Neuronal stem cell (in vitro differentiated cells): Measurements from ENCODE around the gene LRMDA.

Source experiments
- DNase-seq: peaks from one replicate; pipeline ENCODE4 v3.0.0-alpha.2; 2013; ENCODE audit warnings: low spot score
- H2AFZ ChIP-seq: one replicate; pipeline ENCODE4 v1.6.1; 2013; ENCODE audit warnings: mild to moderate bottlenecking, low read length, inconsistent platforms
- H2AK5ac ChIP-seq: 2 replicates; pipeline ENCODE4 v1.6.1; 2013; ENCODE audit warnings: low read depth, mild to moderate bottlenecking, inconsistent platforms, low read length, moderate library complexity, mixed read lengths
- H2BK120ac ChIP-seq: 2 replicates; pipeline ENCODE4 v1.6.1; 2013; ENCODE audit warnings: low read depth, mild to moderate bottlenecking, inconsistent platforms, low read length, moderate library complexity, mixed read lengths
- H2BK12ac ChIP-seq: one replicate; pipeline ENCODE4 v1.6.1; 2013; ENCODE audit warnings: low read length, inconsistent platforms
- H2BK15ac ChIP-seq: 2 replicates; pipeline ENCODE4 v1.6.1; 2013; ENCODE audit warnings: mild to moderate bottlenecking, low read length, inconsistent platforms, mixed read lengths
- H2BK5ac ChIP-seq: one replicate; pipeline ENCODE4 v1.6.1; 2013; ENCODE audit warnings: inconsistent platforms, mild to moderate bottlenecking, low read length, moderate library complexity
- H3K14ac ChIP-seq: one replicate; pipeline ENCODE4 v1.6.1; 2013; ENCODE audit warnings: low read length, inconsistent platforms
- H3K18ac ChIP-seq: 2 replicates; pipeline ENCODE4 v1.6.1; 2013; ENCODE audit warnings: low read length, inconsistent platforms
- H3K23ac ChIP-seq: 2 replicates; pipeline ENCODE4 v1.6.1; 2013; ENCODE audit warnings: low read depth, mild to moderate bottlenecking, mixed read lengths, low read length, inconsistent platforms; ENCODE audit not compliant: poor library complexity
- H3K27ac ChIP-seq: replicated peaks from 3 replicates; pipeline ENCODE4 v1.5.1; 2013; ENCODE audit warnings: low read length, inconsistent platforms
- H3K27me3 ChIP-seq, 3 experiments: 2 replicates each; pipeline ENCODE4 v1.6.1; 2013; ENCODE audit warnings: low read length in 3 of 3, mild to moderate bottlenecking in 2 of 3, inconsistent platforms in 1 of 3, low read depth in 1 of 3, mixed read lengths in 1 of 3, moderate library complexity in 1 of 3; ENCODE audit not compliant: control insufficient read depth in 3 of 3, insufficient read depth in 3 of 3
- H3K36me3 ChIP-seq, 2 donors: replicated peaks in 1 of 2; 2 replicates each; pipeline ENCODE4 v1.6.1; 2013; ENCODE audit warnings: low read length in 2 of 2; ENCODE audit not compliant: control insufficient read depth in 2 of 2, insufficient read depth in 2 of 2
- H3K4ac ChIP-seq: 2 replicates; pipeline ENCODE4 v1.6.1; 2013; ENCODE audit warnings: inconsistent platforms, mild to moderate bottlenecking, low read length, moderate library complexity
- H3K4me1 ChIP-seq, 2 donors: 1 replicate in 1 of 2; 2 replicates in 1 of 2; pipeline ENCODE4 v1.6.1; 2013; ENCODE audit warnings: low read length in 2 of 2, low read depth in 1 of 2; ENCODE audit not compliant: control insufficient read depth in 2 of 2, insufficient read depth in 1 of 2
- H3K4me2 ChIP-seq: one replicate; pipeline ENCODE4 v1.6.1; 2013; ENCODE audit warnings: mild to moderate bottlenecking, low read length, inconsistent platforms; ENCODE audit not compliant: insufficient read depth, poor library complexity, severe bottlenecking
- H3K4me3 ChIP-seq, 2 donors: 2 replicates each; pipeline ENCODE4 v1.5.1; 2013; ENCODE audit warnings: low read length in 2 of 2, mild to moderate bottlenecking in 2 of 2, inconsistent platforms in 1 of 2, moderate library complexity in 1 of 2
- H3K79me1 ChIP-seq: one replicate; pipeline ENCODE4 v1.6.1; 2013; ENCODE audit warnings: low read depth, mild to moderate bottlenecking, inconsistent platforms, low read length, moderate library complexity
- H3K9ac ChIP-seq: one replicate; pipeline ENCODE4 v1.6.1; 2013; ENCODE audit warnings: mild to moderate bottlenecking, low read depth, low read length, inconsistent platforms; ENCODE audit not compliant: poor library complexity
- H3K9me3 ChIP-seq, 2 donors: replicated peaks in 1 of 2; 2 replicates each; pipeline versions ENCODE3 to v1.6.1; 2013; ENCODE audit warnings: low read length in 2 of 2, mild to moderate bottlenecking in 2 of 2, inconsistent platforms in 1 of 2, low read depth in 1 of 2, mixed read lengths in 1 of 2, moderate library complexity in 1 of 2; ENCODE audit not compliant: control insufficient read depth in 2 of 2, insufficient read depth in 1 of 2
- H4K8ac ChIP-seq: one replicate; pipeline ENCODE4 v1.6.1; 2013; ENCODE audit warnings: low read depth, mild to moderate bottlenecking, inconsistent platforms, low read length, moderate library complexity
- H4K91ac ChIP-seq: one replicate; pipeline ENCODE4 v1.6.1; 2013; ENCODE audit warnings: low read length, low read depth, mild to moderate bottlenecking, inconsistent platforms; ENCODE audit not compliant: poor library complexity
- WGBS, 2 donors: extraction: QIAGEN DNeasy Blood & Tissue Kit; methylation state at CpG; one replicate each; pipeline ENCODE4 v1.1.7; 2013; ENCODE audit warnings: missing lambda C conversion rate in 2 of 2, mixed read lengths in 1 of 2; ENCODE audit not compliant: insufficient read length in 2 of 2, insufficient replicate concordance in 1 of 2; ENCODE audit errors: extremely low coverage in 2 of 2; 5-methylcytosine and 5-hydroxymethylcytosine counted together

The LRMDA gene

GRCh38 chr10:76114581-76115001 lies 683.2 kb downstream of the LRMDA start:
- Histone ChIP-seq H2AFZ (no peak overlapping the region), H2BK5ac (no peak overlapping the region), H3K27ac (peak overlapping the region; percentile 9), H3K9ac (no peak overlapping the region), H3K4me3 (no peak overlapping the region), H2BK120ac (no peak overlapping the region), H4K91ac (no peak overlapping the region), H3K79me1 (no peaks in the 10 kb centered on the region), H2AK5ac (no peak overlapping the region), H3K4me1 (peaks cover 11 to 29% of the 10 kb centered on the region in 2 donors), H3K9me3 (no peaks in the 10 kb centered on the region), H3K27me3 (peaks cover 0 to 7% (median 0%) of the 10 kb centered on the region in 3 experiments), H4K8ac (no peak overlapping the region), H3K36me3 (no peaks in the 10 kb centered on the region), H2BK12ac (no peak overlapping the region), H3K14ac (no peak overlapping the region), H3K18ac (no peak overlapping the region), H3K23ac (no peak overlapping the region), H3K4me2 (no peak overlapping the region), H2BK15ac (no peak overlapping the region), H3K4ac (no peak overlapping the region)
- WGBS, 2 donors = no CpG with 5 or more reads among the region's 9 CpGs
- DNase-seq = no peak

GRCh38 chr10:76115131-76115470 lies 683.7 kb downstream of the LRMDA start:
- Histone ChIP-seq H2BK12ac (no peak overlapping the region), H2BK5ac (no peak overlapping the region), H3K18ac (no peak overlapping the region), H3K79me1 (no peaks in the 10 kb centered on the region), H3K9me3 (no peaks in the 10 kb centered on the region), H2BK120ac (no peak overlapping the region), H4K91ac (no peak overlapping the region), H2BK15ac (no peak overlapping the region), H3K27ac (no peak overlapping the region), H3K4me1 (peaks cover 11 to 29% of the 10 kb centered on the region in 2 donors), H2AK5ac (no peak overlapping the region), H3K23ac (no peak overlapping the region), H3K9ac (no peak overlapping the region), H3K36me3 (no peaks in the 10 kb centered on the region), H3K4ac (no peak overlapping the region), H3K14ac (no peak overlapping the region), H4K8ac (no peak overlapping the region), H3K4me2 (no peak overlapping the region), H2AFZ (no peak overlapping the region), H3K27me3 (peaks cover 0 to 7% (median 0%) of the 10 kb centered on the region in 3 experiments), H3K4me3 (no peak overlapping the region)
- no CpG with 5 or more reads among the region's 6 CpGs for WGBS, 2 donors
- no peak for DNase-seq

GRCh38 chr10:76115471-76116155 lies 684.2 kb downstream of the LRMDA start:
- Histone ChIP-seq H2AFZ (no peak overlapping the region), H4K8ac (no peak overlapping the region), H4K91ac (no peak overlapping the region), H3K4ac (no peak overlapping the region), H2AK5ac (no peak overlapping the region), H3K9me3 (no peaks in the 10 kb centered on the region), H3K27ac (no peak overlapping the region), H2BK120ac (no peak overlapping the region), H3K27me3 (peaks cover 0 to 7% (median 0%) of the 10 kb centered on the region in 3 experiments), H2BK5ac (no peak overlapping the region), H3K79me1 (no peaks in the 10 kb centered on the region), H3K23ac (no peak overlapping the region), H3K14ac (no peak overlapping the region), H3K4me3 (no peak overlapping the region), H3K9ac (no peak overlapping the region), H3K4me2 (no peak overlapping the region), H3K36me3 (no peaks in the 10 kb centered on the region), H2BK15ac (no peak overlapping the region), H3K4me1 (peaks cover 11 to 29% of the 10 kb centered on the region in 2 donors), H3K18ac (no peak overlapping the region), H2BK12ac (peak overlapping the region; percentile 14)
- no CpG with 5 or more reads among the region's 11 CpGs for whole genome bisulfite sequencing, 2 donors
- no peak for DNase-seq

GRCh38 chr10:76116523-76116922 lies 685.1 kb downstream of the LRMDA start:
- Histone ChIP-seq H3K36me3 (no peaks in the 10 kb centered on the region), H3K9me3 (no peaks in the 10 kb centered on the region), H3K23ac (no peak overlapping the region), H3K4me1 (peaks cover 11 to 29% of the 10 kb centered on the region in 2 donors), H2AFZ (no peak overlapping the region), H3K79me1 (no peaks in the 10 kb centered on the region), H2BK5ac (no peak overlapping the region), H3K4me3 (no peak overlapping the region), H2BK120ac (no peak overlapping the region), H3K18ac (no peak overlapping the region), H3K4ac (no peak overlapping the region), H2AK5ac (no peak overlapping the region), H2BK15ac (no peak overlapping the region), H3K27me3 (peaks cover 0 to 7% (median 0%) of the 10 kb centered on the region in 3 experiments), H3K14ac (no peak overlapping the region), H2BK12ac (no peak overlapping the region), H4K91ac (no peak overlapping the region), H3K9ac (no peak overlapping the region), H3K4me2 (no peak overlapping the region), H3K27ac (no peak overlapping the region), H4K8ac (no peak overlapping the region)
- WGBS, 2 donors = no CpG with 5 or more reads among the region's 3 CpGs
- DNase-seq = no peak
